K562 (cell line): ENCODE results near the gene SUCLG1.

ENCODE experiments used
- PCBP2 ChIP-seq: fragments of 200-400 bp; formaldehyde crosslinking; IDR thresholded peaks from 2 replicates; pipeline ENCODE4 v1.6.1; 2018; ENCODE audit warnings: low read length, low read depth, mild to moderate bottlenecking, moderate library complexity; ENCODE audit not compliant: poor library complexity, severe bottlenecking
- ZFPM2 ChIP-seq: fragments of 250-450 bp; sonication (Bioruptor Pico); IDR thresholded peaks from 2 replicates; pipeline ENCODE4 v1.5.1; 2022; ENCODE audit warnings: mild to moderate bottlenecking
- TF ChIP-seq, protein P1 (sequence below): sonication (generic); formaldehyde crosslinking; IDR thresholded peaks from 2 replicates; pipeline ENCODE4 v1.8.1; 2023; ENCODE audit warnings: mild to moderate bottlenecking, missing genetic modification reagents

DNA sequence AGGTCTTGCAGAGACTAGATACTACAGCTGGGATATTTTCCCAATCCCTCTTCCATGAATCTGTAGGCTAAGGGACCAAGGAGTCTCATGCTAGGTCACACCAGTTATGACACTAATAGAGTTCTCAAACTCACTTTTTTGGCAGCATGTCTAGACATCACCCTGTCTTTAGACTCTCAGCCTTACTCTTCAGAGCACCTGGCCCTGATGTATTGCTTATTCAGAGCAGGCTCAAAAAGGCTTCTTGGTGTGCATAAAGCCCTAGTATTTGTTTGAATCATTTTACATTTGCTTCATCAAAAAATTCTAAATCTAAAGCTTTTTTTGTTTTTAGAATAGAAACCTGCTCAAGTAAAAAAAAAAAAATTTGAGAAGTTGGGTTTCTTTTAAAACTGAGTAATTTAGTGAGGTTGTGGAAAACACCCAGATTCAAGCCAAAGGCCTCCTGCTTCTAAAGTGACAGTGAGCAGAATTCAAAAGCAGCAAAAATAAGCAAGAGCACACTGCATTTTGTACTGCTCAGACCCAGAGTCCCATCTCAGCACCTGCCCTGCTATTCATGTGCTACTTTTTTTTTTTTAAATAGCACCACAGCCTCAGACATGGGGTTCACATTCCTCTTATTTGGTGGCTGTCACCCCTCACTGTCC, 39.2 kb upstream of the SUCLG1 start:
- TF ChIP-seq ZFPM2 (CRISPR knock-in tag) (no peak), PCBP2 (no peak)
- TF ChIP-seq, protein P1, sequence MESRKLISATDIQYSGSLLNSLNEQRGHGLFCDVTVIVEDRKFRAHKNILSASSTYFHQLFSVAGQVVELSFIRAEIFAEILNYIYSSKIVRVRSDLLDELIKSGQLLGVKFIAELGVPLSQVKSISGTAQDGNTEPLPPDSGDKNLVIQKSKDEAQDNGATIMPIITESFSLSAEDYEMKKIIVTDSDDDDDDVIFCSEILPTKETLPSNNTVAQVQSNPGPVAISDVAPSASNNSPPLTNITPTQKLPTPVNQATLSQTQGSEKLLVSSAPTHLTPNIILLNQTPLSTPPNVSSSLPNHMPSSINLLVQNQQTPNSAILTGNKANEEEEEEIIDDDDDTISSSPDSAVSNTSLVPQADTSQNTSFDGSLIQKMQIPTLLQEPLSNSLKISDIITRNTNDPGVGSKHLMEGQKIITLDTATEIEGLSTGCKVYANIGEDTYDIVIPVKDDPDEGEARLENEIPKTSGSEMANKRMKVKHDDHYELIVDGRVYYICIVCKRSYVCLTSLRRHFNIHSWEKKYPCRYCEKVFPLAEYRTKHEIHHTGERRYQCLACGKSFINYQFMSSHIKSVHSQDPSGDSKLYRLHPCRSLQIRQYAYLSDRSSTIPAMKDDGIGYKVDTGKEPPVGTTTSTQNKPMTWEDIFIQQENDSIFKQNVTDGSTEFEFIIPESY, result no peak
